Amygdala (tissue), 56 donors: Measurements from ENCODE around the gene UAP1.

Source experiments
- DNase-seq, 56 donors: peaks; one replicate each; lab custom pipeline; 2025; lab: John Stamatoyannopoulos, UW

UAP1 gene

GRCh38 chr1:162561616-162562469 is at the start of gene UAP1:
Gene UAP1, plus strand, starts transcription at chr1:162561722. Its CDS starts 4,347 bp downstream, at chr1:162566069.
- DNase-seq: peak in 17 of 56 donors; percentile 2 to 72 (median 37)

GRCh38 chr1:162527314-162527713 is 34.2 kb upstream of the UAP1 start:
- DNase-seq: no peak

GRCh38 chr1:162530307-162530987 is 31.1 kb upstream of the UAP1 start:
- peak in 1 of 56 donors; percentile 6 for DNase-seq

GRCh38 chr1:162530988-162531319 is 30.6 kb upstream of the UAP1 start:
- no peak for DNase-seq

- DNase-seq: peak in 3 of 56 donors; percentile 11 to 22 (median 15)
Observed at GRCh38 chr1:162535501-162535900, 26.0 kb upstream of the UAP1 start.

- DNase-seq: no peak
Observed at GRCh38 chr1:162536511-162536910, 25.0 kb upstream of the UAP1 start.

- DNase-seq: no peak
Observed at GRCh38 chr1:162537216-162537615, 24.3 kb upstream of the UAP1 start.

- DNase-seq: no peak
Observed at GRCh38 chr1:162538815-162539431, 22.6 kb upstream of the UAP1 start.

- peak in 3 of 56 donors; percentile 1 to 21 (median 15) for DNase-seq
Observed at GRCh38 chr1:162541619-162542141, 19.8 kb upstream of the UAP1 start.

GRCh38 chr1:162543228-162543627 is 18.3 kb upstream of the UAP1 start:
- DNase-seq: no peak

GRCh38 chr1:162548170-162548569 is 13.4 kb upstream of the UAP1 start:
- DNase-seq: no peak

- no peak for DNase-seq
Observed at GRCh38 chr1:162549001-162549400, 12.5 kb upstream of the UAP1 start.

- no peak for DNase-seq
Observed at GRCh38 chr1:162550925-162551324, 10.6 kb upstream of the UAP1 start.

GRCh38 chr1:162551969-162552683 is 9.4 kb upstream of the UAP1 start:
- no peak for DNase-seq

GRCh38 chr1:162552684-162553252 is 8.8 kb upstream of the UAP1 start:
- DNase-seq: no peak

- DNase-seq: no peak
Observed at GRCh38 chr1:162554258-162554657, 7.3 kb upstream of the UAP1 start.

- DNase-seq: no peak
Observed at GRCh38 chr1:162557536-162557935, 4.0 kb upstream of the UAP1 start.

GRCh38 chr1:162560303-162561036 is 1.1 kb upstream of the UAP1 start:
- peak in 3 of 56 donors; percentile 26 to 55 (median 37) for DNase-seq

GRCh38 chr1:162561037-162561615 is 396 bp upstream of the UAP1 start:
- peak; percentile 63 to 98 (median 94) for DNase-seq
